Measurements from ENCODE around the gene MYNN. TPM values are rescaled to one million over a fixed set of nuclear protein-coding genes. Genes with fewer than 3 reads are reported as not detected.
A peak's percentile ranks its signal among the peaks of the same experiment; 100 is the strongest.

Gene MYNN
- total and polyA plus RNA-seq, 9 donors, result 17.2 to 23.4 (median 19.6) TPM

DNA sequence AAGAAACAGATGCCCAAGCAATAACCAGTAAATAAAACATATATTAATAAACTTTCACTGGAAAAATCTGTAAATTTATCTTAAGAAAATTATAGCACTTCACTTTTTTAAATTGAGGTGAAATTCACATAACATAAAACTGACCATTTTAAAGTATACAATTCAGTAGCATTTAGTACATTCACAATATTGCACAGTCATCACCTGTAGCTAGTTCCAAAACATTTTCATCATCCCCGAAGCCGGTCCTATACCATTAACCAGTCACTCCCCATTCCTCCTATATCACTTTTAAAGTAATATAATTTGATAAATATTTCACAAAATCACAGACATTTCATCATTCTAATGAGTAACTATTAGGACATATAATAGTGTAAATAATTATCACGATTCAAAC lies 31.5 kb downstream of the MYNN start:
- WGBS (ENCODE audit: insufficient coverage), result no CpG with 5 or more reads among the region's 3 CpGs
- no peak for DNase-seq
- H3K27ac ChIP-seq (ENCODE audit: low read length), result no peak overlapping the region
- peaks cover 3% of the 10 kb centered on the region for H3K36me3 ChIP-seq (ENCODE audit: control insufficient read depth, insufficient read depth, low read length)
- H3K4me1 ChIP-seq (ENCODE audit: control insufficient read depth, insufficient read depth, low read length), result no peaks in the 10 kb centered on the region
- H3K27me3 ChIP-seq (ENCODE audit: control insufficient read depth, insufficient read depth, low read length), result no peaks in the 10 kb centered on the region
- no peaks in the 10 kb centered on the region for H3K9me3 ChIP-seq (replicated peaks; ENCODE audit: control insufficient read depth, low read depth, low read length)
- H3K4me3 ChIP-seq (ENCODE audit: low read length), result no peak overlapping the region

DNA sequence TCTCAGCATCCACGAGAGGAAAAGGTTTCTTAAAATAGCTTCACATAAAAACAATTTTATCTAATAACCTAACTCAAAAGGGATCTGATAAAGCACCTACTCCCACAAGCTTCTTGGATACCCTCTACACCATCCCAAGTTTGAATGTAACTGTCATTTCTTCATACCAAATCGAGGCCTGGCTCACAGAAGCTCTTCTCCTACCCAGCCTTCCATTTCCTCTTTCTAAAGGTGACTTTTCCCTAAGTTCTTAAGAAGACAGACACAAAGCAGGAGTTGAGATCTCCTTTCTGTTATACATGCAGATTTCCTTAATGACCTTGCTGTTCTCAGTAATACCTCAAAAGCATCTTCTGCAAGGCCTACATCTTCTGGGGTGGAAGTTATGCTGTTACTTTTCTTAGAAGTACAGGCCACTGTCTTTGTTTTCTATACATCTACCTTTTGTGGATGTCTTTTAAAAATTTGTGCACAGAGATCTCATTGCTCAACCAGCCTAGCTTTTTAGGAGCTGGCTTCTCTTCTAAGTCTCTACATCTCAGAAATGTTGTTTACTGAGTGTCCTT lies 36.1 kb downstream of the MYNN start:
- Histone ChIP-seq H3K4me1 (ENCODE audit: control insufficient read depth, insufficient read depth, low read length) (peaks cover 12% of the 10 kb centered on the region), H3K4me3 (ENCODE audit: low read length) (no peak overlapping the region), H3K9me3 (replicated peaks; ENCODE audit: control insufficient read depth, low read depth, low read length) (no peaks in the 10 kb centered on the region), H3K36me3 (ENCODE audit: control insufficient read depth, insufficient read depth, low read length) (no peaks in the 10 kb centered on the region), H3K27me3 (ENCODE audit: control insufficient read depth, insufficient read depth, low read length) (no peaks in the 10 kb centered on the region), H3K27ac (ENCODE audit: low read length) (no peak overlapping the region)
- DNase-seq, result no peak
- WGBS (ENCODE audit: insufficient coverage), result 43% methylated on average over 2 of the region's 2 CpGs

DNA sequence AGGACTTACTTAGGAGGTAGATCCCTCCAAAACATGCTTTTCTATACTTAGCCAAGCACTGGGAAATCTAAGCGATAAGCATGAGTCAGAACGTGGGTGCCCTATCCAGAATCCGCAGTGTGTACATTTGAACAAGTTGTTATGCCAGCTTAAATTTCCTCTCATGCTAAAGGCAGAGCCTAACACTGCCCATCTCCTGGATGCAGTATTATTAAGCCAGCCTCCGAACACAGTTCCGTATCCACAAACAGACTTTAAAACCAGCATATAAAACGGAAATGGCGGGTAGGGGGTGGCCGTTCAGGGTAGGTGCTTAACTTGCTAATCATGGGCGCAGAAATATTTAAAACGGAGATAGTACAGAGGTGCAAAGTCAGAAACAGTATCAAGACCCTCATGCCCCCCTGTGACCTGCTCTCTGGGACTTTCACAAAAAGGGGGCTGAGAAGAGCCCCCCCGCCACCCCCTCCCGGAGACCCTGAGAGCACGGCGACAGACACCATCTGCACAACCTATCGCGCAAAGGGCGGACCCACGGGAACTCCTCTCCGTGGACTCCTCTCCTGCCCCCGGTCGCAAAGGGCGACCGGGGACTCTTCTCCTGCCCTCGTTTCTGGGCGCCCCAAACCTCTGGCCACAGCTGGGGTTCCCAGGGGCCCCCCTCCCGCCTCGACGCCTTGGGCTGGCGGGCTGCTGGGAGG lies 38.6 kb downstream of the MYNN start:
- peak overlapping the region; percentile 90 for H3K27ac ChIP-seq (ENCODE audit: low read length)

GRCh38 chr3:169812332-169813235 lies 39.4 kb downstream of the MYNN start, which contains the start of the genes LRRC34 and LRRIQ4:
Gene LRRC34, minus strand, starts transcription at chr3:169812904. Its CDS starts 356 bp downstream, at chr3:169812548.
Gene LRRIQ4, plus strand, starts transcription at chr3:169812870. Its CDS starts 9,052 bp downstream, at chr3:169821922.
- peak; percentile 87 for DNase-seq
- Histone ChIP-seq H3K36me3 (ENCODE audit: control insufficient read depth, insufficient read depth, low read length) (no peaks in the 10 kb centered on the region), H3K4me3 (ENCODE audit: low read length) (peak within 1 kb of the TSS; percentile 78), H3K4me1 (ENCODE audit: control insufficient read depth, insufficient read depth, low read length) (peaks cover 12% of the 10 kb centered on the region), H3K9me3 (replicated peaks; ENCODE audit: control insufficient read depth, low read depth, low read length) (no peaks in the 10 kb centered on the region), H3K27me3 (ENCODE audit: control insufficient read depth, insufficient read depth, low read length) (no peaks in the 10 kb centered on the region), H3K27ac (ENCODE audit: low read length) (peak within 1 kb of the TSS; percentile 90)
- WGBS (ENCODE audit: insufficient coverage), result 2% methylated on average over 55 of the region's 56 CpGs

More for the DNA sequence above, 38.6 kb downstream of the MYNN start:
- Histone ChIP-seq H3K27me3 (ENCODE audit: control insufficient read depth, insufficient read depth, low read length) (no peaks in the 10 kb centered on the region), H3K4me1 (ENCODE audit: control insufficient read depth, insufficient read depth, low read length) (peaks cover 12% of the 10 kb centered on the region), H3K9me3 (replicated peaks; ENCODE audit: control insufficient read depth, low read depth, low read length) (no peaks in the 10 kb centered on the region), H3K4me3 (ENCODE audit: low read length) (peak overlapping the region; percentile 78), H3K36me3 (ENCODE audit: control insufficient read depth, insufficient read depth, low read length) (no peaks in the 10 kb centered on the region)
- DNase-seq, result peak; percentile 63
- WGBS (ENCODE audit: insufficient coverage), result 0% methylated on average over 22 of the region's 29 CpGs

DNA sequence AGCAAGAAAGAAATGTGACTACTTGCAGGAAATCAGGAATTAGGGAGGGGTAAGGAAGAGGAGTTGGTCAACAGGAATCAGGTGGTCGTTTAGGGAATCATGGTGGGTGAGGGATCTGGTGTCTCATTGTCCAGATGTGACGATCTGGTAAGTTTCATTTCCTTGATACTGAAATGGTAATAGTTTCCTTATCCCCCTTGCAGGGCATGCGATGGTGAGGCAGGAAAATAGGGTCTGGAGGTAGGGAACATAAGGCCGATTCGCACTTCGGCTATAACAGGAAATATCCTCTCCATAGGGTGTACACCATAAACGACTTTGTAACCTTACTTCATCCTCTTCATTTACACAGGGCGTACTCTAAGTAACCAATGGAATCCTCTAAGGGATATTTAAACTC lies 40.1 kb downstream of the MYNN start:
- peak overlapping the region; percentile 90 for H3K27ac ChIP-seq (ENCODE audit: low read length)
- DNase-seq, result no peak
- H3K9me3 ChIP-seq (replicated peaks; ENCODE audit: control insufficient read depth, low read depth, low read length), result no peaks in the 10 kb centered on the region
- no peaks in the 10 kb centered on the region for H3K36me3 ChIP-seq (ENCODE audit: control insufficient read depth, insufficient read depth, low read length)
- H3K27me3 ChIP-seq (ENCODE audit: control insufficient read depth, insufficient read depth, low read length), result no peaks in the 10 kb centered on the region
- peaks cover 12% of the 10 kb centered on the region for H3K4me1 ChIP-seq (ENCODE audit: control insufficient read depth, insufficient read depth, low read length)
- 30% methylated on average over 2 of the region's 8 CpGs for WGBS (ENCODE audit: insufficient coverage)
- H3K4me3 ChIP-seq (ENCODE audit: low read length), result peak overlapping the region; percentile 0

GRCh38 chr3:169813757-169814517 lies 40.7 kb downstream of the MYNN start:
- peaks cover 12% of the 10 kb centered on the region for H3K4me1 ChIP-seq (ENCODE audit: control insufficient read depth, insufficient read depth, low read length)
- no peaks in the 10 kb centered on the region for H3K36me3 ChIP-seq (ENCODE audit: control insufficient read depth, insufficient read depth, low read length)
- H3K27ac ChIP-seq (ENCODE audit: low read length), result no peak overlapping the region
- no peaks in the 10 kb centered on the region for H3K9me3 ChIP-seq (replicated peaks; ENCODE audit: control insufficient read depth, low read depth, low read length)
- peak; percentile 18 for DNase-seq
- H3K27me3 ChIP-seq (ENCODE audit: control insufficient read depth, insufficient read depth, low read length), result no peaks in the 10 kb centered on the region
- 81% methylated on average over 12 of the region's 27 CpGs for WGBS (ENCODE audit: insufficient coverage)
- peak overlapping the region; percentile 0 for H3K4me3 ChIP-seq (ENCODE audit: low read length)

GRCh38 chr3:169815590-169816150 lies 42.5 kb downstream of the MYNN start:
- WGBS (ENCODE audit: insufficient coverage), result no CpG with 5 or more reads among the region's 4 CpGs
- no peak for DNase-seq
- no peak overlapping the region for H3K4me3 ChIP-seq (ENCODE audit: low read length)
- no peak overlapping the region for H3K27ac ChIP-seq (ENCODE audit: low read length)
- H3K9me3 ChIP-seq (replicated peaks; ENCODE audit: control insufficient read depth, low read depth, low read length), result no peaks in the 10 kb centered on the region
- H3K4me1 ChIP-seq (ENCODE audit: control insufficient read depth, insufficient read depth, low read length), result peaks cover 12% of the 10 kb centered on the region
- no peaks in the 10 kb centered on the region for H3K36me3 ChIP-seq (ENCODE audit: control insufficient read depth, insufficient read depth, low read length)
- H3K27me3 ChIP-seq (ENCODE audit: control insufficient read depth, insufficient read depth, low read length), result no peaks in the 10 kb centered on the region

- no peak for DNase-seq
- no peaks in the 10 kb centered on the region for H3K4me1 ChIP-seq (ENCODE audit: control insufficient read depth, insufficient read depth, low read length)
- peaks cover 2% of the 10 kb centered on the region for H3K27me3 ChIP-seq (ENCODE audit: control insufficient read depth, insufficient read depth, low read length)
- H3K4me3 ChIP-seq (ENCODE audit: low read length), result no peak overlapping the region
- no CpG with 5 or more reads among the region's 2 CpGs for WGBS (ENCODE audit: insufficient coverage)
- no peaks in the 10 kb centered on the region for H3K36me3 ChIP-seq (ENCODE audit: control insufficient read depth, insufficient read depth, low read length)
- no peak overlapping the region for H3K27ac ChIP-seq (ENCODE audit: low read length)
- H3K9me3 ChIP-seq (replicated peaks; ENCODE audit: control insufficient read depth, low read depth, low read length), result no peaks in the 10 kb centered on the region
Observed at GRCh38 chr3:169818316-169818715, 45.1 kb downstream of the MYNN start.

DNA sequence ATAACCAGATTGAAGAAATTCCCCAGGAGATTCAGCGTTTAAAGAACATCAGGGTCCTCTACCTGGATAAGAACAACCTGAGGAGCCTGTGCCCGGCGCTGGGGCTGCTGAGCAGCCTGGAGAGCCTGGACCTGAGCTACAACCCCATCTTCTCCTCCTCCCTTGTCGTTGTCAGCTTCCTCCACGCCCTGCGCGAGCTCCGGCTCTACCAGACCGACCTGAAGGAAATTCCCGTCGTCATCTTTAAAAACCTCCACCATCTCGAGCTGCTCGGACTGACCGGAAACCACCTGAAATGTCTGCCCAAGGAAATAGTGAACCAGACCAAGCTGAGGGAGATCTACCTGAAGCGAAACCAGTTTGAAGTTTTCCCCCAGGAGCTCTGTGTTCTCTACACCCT lies 48.9 kb downstream of the MYNN start:
- 92% methylated on average over 15 of the region's 15 CpGs for WGBS (ENCODE audit: insufficient coverage)
- Histone ChIP-seq H3K27me3 (ENCODE audit: control insufficient read depth, insufficient read depth, low read length) (peaks cover 2% of the 10 kb centered on the region), H3K4me1 (ENCODE audit: control insufficient read depth, insufficient read depth, low read length) (no peaks in the 10 kb centered on the region), H3K36me3 (ENCODE audit: control insufficient read depth, insufficient read depth, low read length) (no peaks in the 10 kb centered on the region), H3K27ac (ENCODE audit: low read length) (no peak overlapping the region), H3K4me3 (ENCODE audit: low read length) (no peak overlapping the region), H3K9me3 (replicated peaks; ENCODE audit: control insufficient read depth, low read depth, low read length) (no peaks in the 10 kb centered on the region)
- DNase-seq, result no peak

All from muscle of leg (tissue), 11 donors.